ENCODE measurements around the gene ZDHHC14.
"Not testable (repeated sequence)": the region's sequence is repeated elsewhere in the genome, so short reads cannot be mapped to it uniquely, and the experiment has no call there.

The ZDHHC14 gene

GRCh38 chr6:157716251-157716995, 335.4 kb downstream of the ZDHHC14 start:
- TF ChIP-seq CTCF (conservative IDR thresholded peaks at IDR 0.05; ENCODE audit: low read depth, low read length) = no peak
- H3K4me3 ChIP-seq (ENCODE audit: low read length) = no peak overlapping the region
- no peak for DNase-seq (ENCODE audit: low read depth)

- TF ChIP-seq CTCF (conservative IDR thresholded peaks at IDR 0.05; ENCODE audit: low read depth, low read length) = no peak
- DNase-seq (ENCODE audit: low read depth) = no peak
- H3K4me3 ChIP-seq (ENCODE audit: low read length) = no peak overlapping the region
Measured at GRCh38 chr6:157717340-157717748, 336.4 kb downstream of the ZDHHC14 start.

GRCh38 chr6:157718503-157719187, 337.7 kb downstream of the ZDHHC14 start:
- no peak overlapping the region for H3K4me3 ChIP-seq (ENCODE audit: low read length)
- DNase-seq (ENCODE audit: low read depth) = no peak
- no peak for TF ChIP-seq CTCF (conservative IDR thresholded peaks at IDR 0.05; ENCODE audit: low read depth, low read length)

- DNase-seq (ENCODE audit: low read depth); H3K4me3 ChIP-seq (ENCODE audit: low read length): not testable (repeated sequence)
Measured at GRCh38 chr6:157720964-157721363, 340.0 kb downstream of the ZDHHC14 start.

GRCh38 chr6:157721426-157721825, 340.4 kb downstream of the ZDHHC14 start:
- DNase-seq (ENCODE audit: low read depth) = no peak
- TF ChIP-seq CTCF (conservative IDR thresholded peaks at IDR 0.05; ENCODE audit: low read depth, low read length) = no peak
- no peak overlapping the region for H3K4me3 ChIP-seq (ENCODE audit: low read length)

GRCh38 chr6:157721830-157722229, 340.8 kb downstream of the ZDHHC14 start:
- H3K4me3 ChIP-seq (ENCODE audit: low read length) = no peak overlapping the region
- no peak for DNase-seq (ENCODE audit: low read depth)
- TF ChIP-seq CTCF (conservative IDR thresholded peaks at IDR 0.05; ENCODE audit: low read depth, low read length) = no peak

GRCh38 chr6:157723376-157723775, 342.4 kb downstream of the ZDHHC14 start:
- H3K4me3 ChIP-seq (ENCODE audit: low read length) = no peak overlapping the region
- DNase-seq (ENCODE audit: low read depth) = no peak
- TF ChIP-seq CTCF (conservative IDR thresholded peaks at IDR 0.05; ENCODE audit: low read depth, low read length) = no peak

Data from retinal pigment epithelial cell (primary cell).